HT-29 (cell line): ENCODE results near the gene MORC2. TPM values are rescaled to one million over a fixed set of nuclear protein-coding genes. Genes with fewer than 3 reads are reported as not detected.

Experiments used
- DNase-seq: peaks from one replicate; pipeline ENCODE4 v3.0.0-alpha.2; 2015; ENCODE audit warnings: low spot score
- total RNA-seq: library from RNA; depleted of rRNA; stranded (reverse); fragments of >200 nt; shearing (Covaris generic); gene quantifications from 2 replicates; pipeline ENCODE4 v1.2.3, GENCODE V29; 2014

Gene MORC2
- total RNA-seq, 1 experiment from 2014 or later = 25.2 TPM

DNA sequence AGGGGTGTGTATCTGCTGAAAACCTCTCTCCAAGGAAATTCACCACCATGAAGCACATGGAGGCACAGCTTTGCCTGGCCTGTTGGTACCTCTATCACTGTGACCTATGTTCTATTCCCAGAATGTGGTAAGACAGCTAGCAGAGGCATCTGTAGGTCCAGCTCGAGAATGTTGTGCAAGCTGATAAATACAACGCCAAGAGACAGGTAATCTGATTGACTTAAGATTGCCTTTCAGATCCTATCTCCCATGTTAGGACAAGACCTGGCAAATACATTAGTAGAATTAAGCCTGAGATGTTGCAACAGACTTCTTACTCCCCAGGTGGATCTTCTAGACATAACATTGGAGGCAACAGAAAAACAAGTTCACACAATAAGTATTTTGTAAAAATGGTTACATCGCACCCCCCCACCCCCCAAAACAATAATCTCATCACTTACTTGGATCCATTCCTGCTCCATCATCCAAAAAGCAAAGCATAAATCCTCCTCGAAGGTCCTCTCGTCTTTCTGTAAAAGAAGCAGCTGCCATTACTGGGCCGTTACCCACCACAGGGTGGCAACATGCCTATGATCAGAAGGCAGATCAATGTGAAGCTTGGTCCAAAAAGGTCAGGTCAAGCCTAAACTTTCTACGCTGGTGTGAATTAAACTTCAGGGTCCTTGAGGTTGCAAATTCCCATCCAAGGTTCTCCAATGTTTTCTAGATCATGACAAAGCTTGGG, 18.5 kb downstream of the MORC2 start:
- DNase-seq = no peak

DNA sequence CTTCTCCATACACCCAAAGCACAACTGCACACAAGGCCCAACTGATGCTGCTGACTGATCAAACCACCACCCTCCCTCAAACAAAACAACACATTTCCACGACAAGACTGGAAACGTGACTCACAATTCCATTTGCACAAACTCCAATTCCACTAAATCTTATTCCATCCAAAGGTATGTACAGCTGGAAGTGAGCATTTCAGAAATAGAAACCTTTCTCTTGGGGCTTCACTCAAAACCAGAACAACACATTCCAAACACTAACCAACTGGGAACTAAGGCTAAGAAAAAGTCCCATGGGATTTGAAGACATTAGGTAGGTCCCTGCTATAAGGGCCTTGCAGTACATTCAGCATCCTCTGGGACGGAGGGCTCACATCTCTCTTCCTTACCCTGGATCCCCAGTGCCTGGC, 19.6 kb downstream of the MORC2 start:
- no peak for DNase-seq

DNA sequence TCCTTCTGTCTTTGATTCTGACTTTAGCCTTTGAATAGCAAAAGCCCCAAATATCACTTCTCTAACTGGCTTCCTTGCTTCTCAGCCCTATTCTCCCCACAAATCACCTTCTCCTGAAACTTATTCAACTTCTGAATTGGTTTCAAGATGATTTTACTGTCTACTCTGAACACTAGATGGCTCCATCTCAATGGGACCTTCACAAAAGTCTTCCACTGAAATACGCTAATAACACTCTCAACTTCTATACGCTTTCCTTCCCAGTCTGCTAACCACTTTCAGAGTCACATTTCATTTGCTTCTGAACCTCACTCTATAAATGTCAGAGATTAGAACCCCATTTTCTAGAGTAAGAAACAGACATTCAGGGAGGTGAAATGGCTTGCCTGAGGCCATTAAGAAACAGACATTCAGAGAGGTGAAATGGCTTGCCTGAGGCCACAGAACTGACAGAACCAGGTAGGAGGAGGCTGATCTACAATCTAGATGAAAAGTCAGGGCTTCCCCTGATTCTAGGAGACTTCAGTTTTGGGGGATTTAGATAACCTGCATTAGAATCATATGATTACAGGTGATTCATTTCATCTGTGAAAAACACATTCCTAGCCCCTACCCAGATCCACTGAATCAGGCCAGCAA, 20.6 kb downstream of the MORC2 start:
- DNase-seq = peak; percentile 45

DNA sequence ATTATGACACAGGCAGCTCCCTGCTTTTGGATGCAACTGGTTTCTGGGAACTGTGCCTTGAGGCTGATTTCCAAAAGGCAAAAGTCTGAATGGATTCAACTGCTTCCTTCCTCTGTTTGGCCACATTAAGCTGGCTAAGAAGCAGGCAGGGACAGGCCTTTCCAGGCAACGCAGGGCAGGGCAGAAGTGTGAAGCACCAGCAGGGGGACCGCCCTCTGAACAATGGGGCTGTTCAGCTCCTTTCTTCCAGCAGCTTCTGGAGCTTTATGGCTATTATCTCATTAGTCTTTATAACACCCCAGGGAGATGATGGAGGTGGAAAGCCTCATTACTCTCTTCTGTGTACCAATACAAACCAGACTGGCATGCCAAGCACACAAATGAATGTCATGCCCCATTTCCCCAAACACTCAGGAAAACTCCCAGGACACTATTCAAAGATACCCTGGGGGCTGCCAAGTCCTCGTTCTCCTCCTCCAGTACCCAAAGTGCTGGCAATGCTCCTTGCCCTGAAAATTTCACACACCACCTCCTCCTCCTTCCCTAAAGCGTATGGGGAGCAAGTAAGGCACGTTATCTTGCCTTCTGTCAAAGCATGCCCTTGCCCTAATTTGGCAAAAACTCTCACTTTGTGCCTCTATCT, 21.3 kb downstream of the MORC2 start:
- no peak for DNase-seq

DNA sequence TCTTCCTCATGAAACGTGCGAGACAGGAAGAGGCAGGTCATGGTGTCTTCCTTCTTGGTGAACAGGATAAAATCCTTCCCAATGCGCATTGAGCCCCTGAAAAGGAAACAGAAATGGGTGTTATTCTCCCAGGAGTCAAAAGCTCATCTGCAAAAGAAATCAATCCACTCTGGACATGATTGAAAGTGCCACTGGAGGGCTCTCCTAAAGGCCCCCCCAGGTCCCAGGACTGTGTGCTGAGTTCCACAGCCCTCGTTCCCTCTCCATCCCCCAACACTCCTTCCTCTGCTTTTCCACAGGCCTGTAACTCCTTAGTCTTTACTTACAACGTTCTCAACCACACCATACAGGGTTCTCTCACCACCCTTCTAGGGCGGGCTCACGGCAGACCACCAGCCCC, 22.2 kb downstream of the MORC2 start:
- no peak for DNase-seq

DNA sequence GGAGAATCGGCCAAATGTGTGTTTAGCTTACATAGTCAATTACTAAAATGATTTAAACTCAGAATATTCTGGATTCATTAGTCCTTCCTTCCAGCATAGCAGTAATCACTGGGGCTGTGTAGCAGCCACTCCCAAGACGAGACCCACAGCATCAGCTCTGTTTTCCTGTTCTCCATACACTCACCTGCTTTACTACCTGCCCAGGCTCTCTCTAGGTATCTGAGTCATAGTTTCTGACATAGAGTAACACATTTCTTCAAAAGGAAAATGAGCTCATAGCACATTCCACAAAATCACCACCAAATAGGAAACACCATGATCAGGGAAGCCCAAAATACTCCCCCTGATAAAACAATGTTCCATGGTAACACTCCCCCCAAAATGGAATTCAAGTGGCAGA, 22.9 kb downstream of the MORC2 start:
- no peak for DNase-seq

DNA sequence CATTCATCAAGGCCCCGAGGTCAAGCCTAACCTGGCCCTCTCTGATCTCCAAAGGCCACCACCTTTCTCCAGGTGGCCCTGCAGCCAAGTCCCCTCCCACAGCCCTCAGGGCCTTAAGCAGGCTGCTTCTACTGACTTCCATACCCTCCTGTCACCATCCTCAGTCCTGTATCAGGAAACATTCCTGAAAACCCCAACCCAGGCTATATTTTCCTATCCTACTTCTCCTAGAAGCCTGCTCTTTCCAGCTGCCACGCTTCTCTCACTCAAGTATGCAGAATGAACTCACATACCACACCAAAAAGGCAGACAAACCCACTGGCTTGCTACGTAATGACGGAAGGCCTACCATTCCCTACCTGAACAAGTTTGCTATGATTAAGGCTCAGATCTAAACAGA, 23.6 kb downstream of the MORC2 start:
- no peak for DNase-seq

DNA sequence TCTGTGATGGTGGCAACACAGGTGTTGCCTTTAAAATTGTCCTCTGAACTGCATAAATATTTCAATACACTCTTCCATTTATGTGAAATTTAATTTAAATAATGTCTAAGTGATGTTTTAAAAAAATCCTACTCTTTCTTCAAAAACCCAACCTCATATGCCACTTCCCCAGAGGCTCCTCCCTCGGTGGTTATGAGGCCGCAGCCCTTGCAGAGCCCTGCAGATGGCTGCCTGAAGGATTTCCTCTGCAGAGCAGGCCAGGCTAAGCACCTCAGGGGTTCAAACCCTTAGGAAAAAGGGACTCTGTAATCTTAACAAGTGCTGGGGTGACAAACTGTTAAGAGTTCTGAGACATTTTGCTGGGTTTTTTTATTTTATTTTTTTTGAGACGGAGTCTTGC, 25.2 kb downstream of the MORC2 start:
- DNase-seq = no peak

DNA sequence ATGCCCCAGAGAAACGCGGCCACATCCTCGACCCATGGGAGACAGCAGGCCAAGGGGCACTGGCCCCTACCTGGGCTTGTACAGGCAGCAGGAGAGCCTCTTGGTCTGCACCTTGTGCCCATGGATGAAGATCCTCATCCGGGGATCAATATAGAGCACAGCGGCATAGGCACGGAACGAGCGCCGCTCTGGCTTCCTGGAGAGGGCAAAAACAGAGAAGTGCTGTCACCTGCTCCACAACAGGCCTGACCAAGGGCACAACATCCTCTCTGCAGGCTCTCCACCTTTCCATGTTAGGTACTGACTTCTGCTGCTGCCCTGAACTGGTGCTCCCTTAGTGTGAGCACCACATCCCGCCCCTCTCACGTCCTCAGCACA, 27.2 kb downstream of the MORC2 start:
- DNase-seq = no peak

DNA sequence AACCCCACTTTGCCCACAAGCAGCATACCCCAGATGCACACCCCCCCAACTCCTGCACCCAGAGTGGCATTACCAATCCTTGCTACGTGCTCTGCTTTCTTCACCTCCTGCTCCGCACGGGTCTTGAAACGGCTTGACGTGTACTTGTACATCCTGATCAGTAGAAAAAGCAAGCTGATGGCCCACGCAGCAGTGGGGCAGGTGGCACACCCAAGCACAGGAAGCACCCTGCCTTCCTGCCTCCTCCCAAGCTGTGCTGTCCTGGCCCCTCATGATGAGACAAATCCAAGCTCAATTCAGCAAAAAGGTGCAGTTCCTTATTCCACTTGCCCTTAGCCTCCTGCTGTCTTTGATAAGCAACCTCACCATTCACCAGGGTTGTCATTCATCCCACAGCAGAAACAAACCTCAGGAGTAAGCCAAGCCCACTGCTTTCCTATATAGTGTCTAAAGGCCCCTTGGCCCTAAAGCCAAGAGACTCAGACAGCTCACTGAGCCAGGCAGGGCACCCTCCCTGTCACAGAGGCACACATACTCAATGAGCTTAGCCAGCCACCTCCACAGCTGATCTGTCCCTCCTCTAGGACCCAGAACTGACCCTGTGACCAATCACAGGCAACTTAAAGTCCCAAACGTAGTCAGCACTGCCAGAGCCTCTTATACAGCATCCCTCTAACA, 27.8 kb downstream of the MORC2 start:
- DNase-seq = no peak

DNA sequence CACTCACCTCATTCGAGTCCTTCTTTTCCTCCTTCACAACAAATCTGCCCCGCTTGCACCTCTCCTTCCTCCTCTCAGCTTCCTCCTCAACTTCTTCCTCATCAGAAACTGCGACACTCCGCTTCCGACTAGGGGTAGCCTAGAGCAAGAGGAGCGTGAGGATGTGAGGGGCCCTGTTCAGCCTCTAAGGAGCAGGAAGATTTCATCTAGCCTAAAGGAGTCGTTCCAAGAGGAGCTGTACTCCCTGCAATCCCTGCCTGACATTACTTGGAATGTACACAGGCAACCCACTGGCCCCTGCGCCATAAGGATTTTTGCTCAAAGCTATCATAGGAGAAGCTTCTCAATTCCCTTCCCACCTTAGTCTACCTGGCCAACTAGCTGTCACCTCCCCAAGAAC, 34.5 kb downstream of the MORC2 start:
- no peak for DNase-seq

DNA sequence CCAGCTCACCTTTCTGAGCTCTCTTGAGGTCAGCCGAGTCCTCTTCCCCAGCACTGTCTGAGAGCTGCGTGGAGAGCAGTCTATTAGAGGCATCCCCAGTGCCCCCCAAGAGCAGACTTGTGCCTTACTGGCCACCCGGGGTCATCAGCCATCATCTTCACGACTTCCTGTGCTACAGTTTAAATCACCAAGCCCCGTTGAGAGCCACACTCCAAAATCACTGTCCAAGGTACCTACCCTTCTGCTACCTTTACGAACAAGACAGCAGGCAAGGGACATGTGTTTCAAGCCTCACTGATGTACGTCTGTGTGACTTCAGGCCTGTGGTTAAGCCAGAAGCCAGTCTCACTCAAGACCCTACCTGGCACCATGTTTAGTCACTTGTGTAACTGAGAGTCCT, 35.1 kb downstream of the MORC2 start:
- no peak for DNase-seq

DNA sequence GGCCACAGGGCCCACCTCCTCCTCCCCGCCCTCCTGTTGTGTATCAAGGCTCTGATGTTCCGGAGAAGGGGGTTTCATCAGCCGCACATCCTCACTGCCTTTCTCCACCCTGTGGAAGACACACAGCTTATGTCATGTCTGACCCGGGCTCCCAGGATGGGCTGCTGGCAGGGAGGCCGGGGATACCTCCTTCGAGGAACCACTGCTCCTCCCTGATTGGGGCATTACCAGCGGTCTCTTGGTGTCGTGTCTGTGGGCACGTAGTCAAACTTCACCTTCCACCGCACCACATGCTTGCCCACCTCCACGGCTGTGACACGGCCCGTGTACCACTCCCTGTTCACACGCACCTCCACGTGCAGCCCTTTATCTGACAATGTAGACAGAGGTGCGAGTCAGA, 35.9 kb downstream of the MORC2 start:
- DNase-seq = no peak

DNA sequence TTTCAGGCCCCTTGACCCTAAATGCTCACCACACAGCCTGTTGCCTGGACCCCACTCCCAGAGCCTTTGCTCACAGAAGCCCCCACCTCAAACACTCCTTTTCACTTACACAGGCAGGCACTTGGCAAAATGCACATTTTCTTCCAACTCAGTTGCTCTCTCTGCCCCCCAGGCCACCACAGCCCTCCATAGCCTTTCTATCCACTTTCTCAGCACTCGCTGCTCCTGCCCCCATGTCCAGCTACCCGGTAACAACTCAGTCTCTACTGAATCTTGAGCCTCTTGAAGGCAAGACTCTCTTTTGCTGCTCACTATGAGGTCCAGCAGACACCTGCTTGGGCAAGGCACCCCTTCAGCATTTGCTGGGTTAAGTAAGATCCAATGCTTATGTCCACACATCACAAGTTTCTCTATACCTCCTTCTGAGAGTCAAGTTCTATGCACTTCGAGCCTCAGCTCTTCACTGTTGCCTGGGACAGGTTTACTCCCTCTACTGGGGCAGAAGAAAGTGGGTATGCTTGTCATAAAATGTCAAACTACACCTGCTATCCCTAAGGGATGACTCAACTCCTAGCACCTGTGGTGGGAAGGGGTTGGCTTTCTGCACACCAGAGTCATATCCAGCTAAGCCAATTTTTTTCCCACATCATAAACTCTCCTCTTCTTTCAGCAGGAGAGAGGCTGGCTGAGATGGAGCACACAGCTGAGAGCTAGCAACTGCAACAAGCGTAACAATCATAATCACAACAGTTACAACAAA, 36.9 kb downstream of the MORC2 start:
- DNase-seq = no peak

DNA sequence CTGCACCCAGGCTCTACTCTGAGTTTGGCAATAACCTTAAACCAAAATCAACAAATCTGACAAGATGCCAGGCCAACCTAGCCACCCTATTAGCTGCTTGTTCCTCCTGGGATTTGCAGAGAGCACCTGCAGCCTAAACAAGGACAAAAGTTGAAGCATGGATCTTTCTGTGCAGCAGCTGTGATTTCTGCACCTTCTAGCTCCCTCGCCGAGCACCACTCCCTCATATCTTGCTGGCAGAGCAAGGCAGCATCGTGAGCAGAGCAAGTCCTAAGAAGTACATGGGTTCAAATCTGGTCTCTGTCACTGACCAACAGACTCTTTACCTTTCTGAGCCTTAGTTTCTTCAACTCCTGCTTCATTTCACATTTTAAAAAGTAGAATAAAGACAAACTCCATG, 38.3 kb downstream of the MORC2 start:
- DNase-seq = no peak

DNA sequence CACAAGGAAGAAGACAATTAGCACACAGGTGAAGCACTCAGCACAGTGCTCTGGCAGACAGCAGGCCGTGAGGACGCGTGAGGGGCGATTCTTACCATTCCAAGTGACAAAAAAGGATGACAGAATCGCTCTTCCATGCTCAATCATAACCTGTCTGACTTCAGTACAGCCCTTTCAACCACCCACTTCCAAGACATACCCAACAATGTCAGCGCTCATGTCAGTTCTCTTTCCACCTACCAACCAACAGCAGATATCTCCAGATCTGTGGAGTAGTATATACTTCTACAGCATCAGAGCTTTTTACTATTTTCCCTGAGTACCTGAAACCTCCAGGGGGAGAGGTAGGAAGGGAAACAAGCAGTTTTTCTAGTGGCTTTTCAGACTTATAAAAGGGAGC, 40.2 kb downstream of the MORC2 start:
- DNase-seq = no peak

DNA sequence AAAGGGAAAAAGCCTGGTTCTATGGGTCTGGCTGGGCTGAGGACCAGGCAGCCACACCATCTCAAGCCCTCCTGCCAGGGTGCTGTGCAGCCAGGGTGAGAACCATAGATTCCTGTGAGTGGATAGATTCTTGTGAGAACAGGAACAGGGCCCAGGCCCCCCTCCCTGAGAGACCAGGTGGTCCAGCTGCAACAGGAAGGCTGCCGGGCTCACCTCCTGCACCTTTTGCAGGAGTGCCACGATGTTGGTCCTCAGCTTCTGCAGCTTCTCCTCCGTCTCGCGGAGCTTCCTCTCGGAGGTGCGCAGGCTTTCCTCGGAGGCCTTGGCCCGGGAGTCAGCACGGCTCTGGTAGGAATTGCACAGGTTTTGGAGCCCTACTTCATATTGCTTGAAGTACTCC, 40.8 kb downstream of the MORC2 start:
- DNase-seq = no peak

DNA sequence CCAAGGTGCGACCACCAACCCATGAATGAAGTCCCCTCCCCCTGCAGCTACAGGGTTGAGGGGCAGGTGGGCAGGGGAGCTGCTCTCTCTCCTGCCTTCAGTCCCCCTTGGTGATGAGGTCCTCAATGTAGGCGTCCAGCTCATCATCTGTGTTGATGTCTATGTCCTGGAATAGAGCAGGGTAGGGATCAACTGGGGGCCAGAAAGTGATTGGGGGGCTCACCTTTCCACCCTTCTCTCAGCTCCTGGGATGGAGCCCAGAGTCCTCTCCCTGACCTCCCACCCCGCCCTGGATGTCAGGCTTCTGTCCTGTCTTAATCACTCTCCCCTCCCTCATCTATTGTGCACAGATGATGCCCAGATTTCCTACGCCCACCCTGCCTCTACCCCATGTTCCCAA, 41.9 kb downstream of the MORC2 start:
- no peak for DNase-seq

DNA sequence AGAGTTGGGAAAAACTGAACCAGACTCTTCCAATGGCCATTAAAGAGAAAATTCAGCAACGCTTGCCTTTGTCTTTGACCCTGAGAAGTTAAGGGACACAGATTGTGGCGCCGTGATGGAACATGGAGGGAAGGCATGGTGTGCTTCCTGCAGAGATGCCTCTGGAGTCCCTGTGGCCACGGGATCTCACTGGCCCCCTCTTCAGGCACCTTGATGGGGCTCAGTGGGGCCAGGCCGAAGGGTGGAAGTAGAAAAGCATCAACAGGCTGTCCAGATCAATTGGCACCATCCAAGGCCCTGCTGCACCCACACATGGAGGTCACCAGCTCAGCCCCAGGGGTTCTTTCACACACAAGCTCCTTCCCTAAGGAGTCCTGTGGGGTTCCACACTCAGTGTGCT, 42.9 kb downstream of the MORC2 start:
- DNase-seq = no peak

DNA sequence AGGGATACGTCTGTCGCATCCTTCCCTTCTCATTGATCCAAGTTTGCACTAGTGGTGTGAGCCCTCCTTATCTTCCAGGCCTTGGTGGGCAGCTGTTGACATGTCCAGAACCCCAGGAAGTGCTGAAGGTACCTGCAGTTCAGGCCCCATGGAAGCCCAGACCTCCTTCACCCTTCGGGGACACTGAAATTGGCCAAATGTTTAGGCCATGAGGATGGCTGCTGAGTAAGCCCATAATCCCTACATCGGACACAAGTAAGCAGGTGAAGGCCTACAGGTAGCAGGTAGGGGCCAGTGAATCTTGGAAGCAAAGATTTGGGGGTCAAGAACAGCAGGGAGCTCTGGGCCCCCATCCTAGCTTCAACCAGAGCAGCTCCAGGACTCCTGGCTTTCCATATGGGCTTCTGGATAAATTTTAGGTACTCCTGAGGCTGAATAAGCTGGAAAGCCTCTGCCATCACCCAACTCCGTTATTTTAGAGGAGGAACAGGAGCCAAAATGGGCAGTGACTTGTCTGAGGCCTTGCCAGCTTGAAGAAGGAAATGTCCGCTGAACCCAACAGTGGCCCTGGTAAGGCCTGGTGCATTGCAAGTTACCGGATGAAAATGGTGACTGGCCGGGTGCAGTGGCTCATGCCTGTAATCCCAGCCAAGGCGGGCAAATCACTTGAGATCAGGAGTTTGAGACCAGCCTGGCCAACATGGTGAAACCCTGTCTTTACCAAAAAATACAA, 45.2 kb downstream of the MORC2 start:
- DNase-seq = no peak

DNA sequence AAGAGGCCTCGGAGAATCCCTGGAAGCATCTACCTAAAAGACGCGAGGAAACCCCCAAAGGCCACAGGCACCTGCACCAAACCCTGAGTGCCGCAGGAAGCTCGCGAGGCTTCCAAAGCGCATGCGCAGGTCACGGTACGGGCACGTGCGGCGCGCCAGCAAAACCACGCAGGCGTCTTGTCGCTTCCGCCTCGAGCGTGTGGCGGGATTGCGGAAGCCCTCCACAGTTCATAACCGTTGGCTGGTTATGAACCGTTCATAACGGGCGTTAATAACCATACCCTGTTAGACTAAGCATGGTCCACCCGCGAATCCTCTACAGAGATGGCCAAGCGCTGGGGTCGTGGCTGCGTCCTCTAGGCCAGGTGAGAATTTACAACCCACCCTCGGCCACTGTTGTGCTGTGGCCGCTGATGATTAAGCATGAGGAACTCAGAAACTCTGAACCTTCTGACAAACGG, 46.4 kb downstream of the MORC2 start:
- DNase-seq = no peak
